Ramos (cell line): ENCODE measurements around the gene TUG1.

Source experiments
- in situ Hi-C: fragments of 300-500 bp; cut with MboI; formaldehyde crosslinking; loops from one replicate; pipeline ENCODE4 v1.14.3; 2022; ENCODE audit warnings: low sequenced_read_pairs; ENCODE audit not compliant: unreplicated experiment

TUG1 gene

DNA sequence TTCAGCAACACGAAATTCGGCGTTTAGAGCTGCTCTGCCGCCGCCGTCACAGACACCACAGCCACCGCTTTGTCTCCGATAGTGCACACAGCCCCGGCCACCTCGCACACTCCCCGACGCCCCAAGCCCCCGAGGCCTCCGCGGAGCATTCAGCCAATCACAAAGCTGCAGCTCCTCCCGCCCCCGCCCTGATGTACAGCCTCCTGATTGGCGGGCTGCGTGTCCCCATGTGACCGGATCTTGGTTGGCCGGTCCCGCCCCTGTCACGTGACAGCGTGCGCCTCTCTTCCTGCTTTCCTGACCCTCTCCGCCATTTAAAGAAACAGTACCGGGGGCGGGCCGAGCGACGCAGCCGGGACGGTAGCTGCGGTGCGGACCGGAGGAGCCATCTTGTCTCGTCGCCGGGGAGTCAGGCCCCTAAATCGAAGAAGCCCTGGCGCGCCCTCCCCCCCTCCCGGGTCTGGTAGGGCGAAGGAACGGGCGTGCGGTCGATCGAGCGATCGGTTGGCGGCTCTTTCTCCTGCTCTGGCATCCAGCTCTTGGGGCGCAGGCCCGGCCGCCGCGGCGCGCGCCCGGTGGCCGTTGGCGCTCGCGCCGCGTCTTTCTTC is at the start of gene TUG1:
Gene TUG1, plus strand, starts transcription at position 342 of the 608 bp plus-strand sequence.
- in situ Hi-C loops: no loop called here

DNA sequence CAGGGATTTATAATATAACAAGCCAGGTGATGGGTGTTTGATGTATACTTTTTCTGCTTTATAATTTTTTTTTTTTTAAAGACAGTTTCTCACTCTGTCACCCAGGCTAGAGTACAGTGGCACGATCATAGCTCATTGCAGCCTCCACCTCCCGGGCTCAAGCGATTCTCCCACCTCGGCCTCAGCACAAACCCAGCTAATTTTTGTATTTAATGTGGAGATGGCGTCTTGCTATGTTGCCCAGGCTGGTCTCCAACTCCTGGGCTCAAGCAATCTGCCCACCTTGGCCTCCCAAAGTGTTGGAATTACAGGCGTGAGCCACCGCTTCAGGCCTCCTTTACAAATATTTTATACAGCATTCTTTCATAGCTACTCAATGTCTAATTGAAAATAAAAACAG is 49.1 kb upstream of the TUG1 start:
- in situ Hi-C loops: no loop called here

DNA sequence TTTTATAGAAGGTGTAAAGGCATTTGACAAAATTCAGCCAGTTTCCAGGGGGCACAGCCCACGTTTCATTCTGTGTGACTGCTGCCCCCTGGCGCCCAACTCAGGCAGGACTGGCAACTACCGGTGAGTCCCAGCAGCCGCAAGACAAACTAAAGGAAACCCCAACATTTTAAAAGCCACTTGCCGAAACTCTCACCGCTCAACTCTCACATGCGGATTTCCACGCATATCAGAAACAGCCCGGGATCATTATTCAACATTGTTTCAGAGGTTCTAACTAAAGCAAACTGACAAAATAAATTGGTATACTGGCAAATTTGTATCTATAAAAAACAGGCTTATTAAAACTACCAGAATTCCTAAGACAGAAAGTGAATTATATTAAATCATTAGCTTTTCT is 48.7 kb upstream of the TUG1 start:
- in situ Hi-C loops: no loop called here

DNA sequence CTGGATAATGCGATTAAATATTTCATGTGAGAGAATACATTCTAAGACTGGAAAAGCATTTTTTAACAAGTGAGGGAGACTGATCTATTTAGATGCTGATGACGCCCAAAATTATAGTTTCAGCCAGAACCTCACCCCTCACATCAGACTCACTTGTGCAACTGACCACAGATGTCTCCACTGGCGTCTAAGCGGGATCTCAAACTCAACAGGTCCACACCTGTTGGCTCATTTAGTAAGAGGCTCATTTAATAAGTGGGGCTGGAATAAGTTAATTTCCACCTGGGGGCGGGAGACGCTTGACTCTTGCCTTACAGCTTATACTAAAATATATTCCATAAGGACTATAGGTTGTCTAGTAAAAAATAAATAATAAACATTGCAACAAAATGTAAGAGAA is 48.0 kb upstream of the TUG1 start:
- in situ Hi-C loops: no loop called here

DNA sequence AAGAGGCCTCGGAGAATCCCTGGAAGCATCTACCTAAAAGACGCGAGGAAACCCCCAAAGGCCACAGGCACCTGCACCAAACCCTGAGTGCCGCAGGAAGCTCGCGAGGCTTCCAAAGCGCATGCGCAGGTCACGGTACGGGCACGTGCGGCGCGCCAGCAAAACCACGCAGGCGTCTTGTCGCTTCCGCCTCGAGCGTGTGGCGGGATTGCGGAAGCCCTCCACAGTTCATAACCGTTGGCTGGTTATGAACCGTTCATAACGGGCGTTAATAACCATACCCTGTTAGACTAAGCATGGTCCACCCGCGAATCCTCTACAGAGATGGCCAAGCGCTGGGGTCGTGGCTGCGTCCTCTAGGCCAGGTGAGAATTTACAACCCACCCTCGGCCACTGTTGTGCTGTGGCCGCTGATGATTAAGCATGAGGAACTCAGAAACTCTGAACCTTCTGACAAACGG is 46.9 kb upstream of the TUG1 start:
- in situ Hi-C loops: no loop called here

DNA sequence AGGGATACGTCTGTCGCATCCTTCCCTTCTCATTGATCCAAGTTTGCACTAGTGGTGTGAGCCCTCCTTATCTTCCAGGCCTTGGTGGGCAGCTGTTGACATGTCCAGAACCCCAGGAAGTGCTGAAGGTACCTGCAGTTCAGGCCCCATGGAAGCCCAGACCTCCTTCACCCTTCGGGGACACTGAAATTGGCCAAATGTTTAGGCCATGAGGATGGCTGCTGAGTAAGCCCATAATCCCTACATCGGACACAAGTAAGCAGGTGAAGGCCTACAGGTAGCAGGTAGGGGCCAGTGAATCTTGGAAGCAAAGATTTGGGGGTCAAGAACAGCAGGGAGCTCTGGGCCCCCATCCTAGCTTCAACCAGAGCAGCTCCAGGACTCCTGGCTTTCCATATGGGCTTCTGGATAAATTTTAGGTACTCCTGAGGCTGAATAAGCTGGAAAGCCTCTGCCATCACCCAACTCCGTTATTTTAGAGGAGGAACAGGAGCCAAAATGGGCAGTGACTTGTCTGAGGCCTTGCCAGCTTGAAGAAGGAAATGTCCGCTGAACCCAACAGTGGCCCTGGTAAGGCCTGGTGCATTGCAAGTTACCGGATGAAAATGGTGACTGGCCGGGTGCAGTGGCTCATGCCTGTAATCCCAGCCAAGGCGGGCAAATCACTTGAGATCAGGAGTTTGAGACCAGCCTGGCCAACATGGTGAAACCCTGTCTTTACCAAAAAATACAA is 45.7 kb upstream of the TUG1 start:
- in situ Hi-C loops: no loop called here

DNA sequence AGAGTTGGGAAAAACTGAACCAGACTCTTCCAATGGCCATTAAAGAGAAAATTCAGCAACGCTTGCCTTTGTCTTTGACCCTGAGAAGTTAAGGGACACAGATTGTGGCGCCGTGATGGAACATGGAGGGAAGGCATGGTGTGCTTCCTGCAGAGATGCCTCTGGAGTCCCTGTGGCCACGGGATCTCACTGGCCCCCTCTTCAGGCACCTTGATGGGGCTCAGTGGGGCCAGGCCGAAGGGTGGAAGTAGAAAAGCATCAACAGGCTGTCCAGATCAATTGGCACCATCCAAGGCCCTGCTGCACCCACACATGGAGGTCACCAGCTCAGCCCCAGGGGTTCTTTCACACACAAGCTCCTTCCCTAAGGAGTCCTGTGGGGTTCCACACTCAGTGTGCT is 43.4 kb upstream of the TUG1 start:
- in situ Hi-C loops: no loop called here

DNA sequence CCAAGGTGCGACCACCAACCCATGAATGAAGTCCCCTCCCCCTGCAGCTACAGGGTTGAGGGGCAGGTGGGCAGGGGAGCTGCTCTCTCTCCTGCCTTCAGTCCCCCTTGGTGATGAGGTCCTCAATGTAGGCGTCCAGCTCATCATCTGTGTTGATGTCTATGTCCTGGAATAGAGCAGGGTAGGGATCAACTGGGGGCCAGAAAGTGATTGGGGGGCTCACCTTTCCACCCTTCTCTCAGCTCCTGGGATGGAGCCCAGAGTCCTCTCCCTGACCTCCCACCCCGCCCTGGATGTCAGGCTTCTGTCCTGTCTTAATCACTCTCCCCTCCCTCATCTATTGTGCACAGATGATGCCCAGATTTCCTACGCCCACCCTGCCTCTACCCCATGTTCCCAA is 42.4 kb upstream of the TUG1 start:
- in situ Hi-C loops: no loop called here

DNA sequence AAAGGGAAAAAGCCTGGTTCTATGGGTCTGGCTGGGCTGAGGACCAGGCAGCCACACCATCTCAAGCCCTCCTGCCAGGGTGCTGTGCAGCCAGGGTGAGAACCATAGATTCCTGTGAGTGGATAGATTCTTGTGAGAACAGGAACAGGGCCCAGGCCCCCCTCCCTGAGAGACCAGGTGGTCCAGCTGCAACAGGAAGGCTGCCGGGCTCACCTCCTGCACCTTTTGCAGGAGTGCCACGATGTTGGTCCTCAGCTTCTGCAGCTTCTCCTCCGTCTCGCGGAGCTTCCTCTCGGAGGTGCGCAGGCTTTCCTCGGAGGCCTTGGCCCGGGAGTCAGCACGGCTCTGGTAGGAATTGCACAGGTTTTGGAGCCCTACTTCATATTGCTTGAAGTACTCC is 41.3 kb upstream of the TUG1 start:
- in situ Hi-C loops: no loop called here

DNA sequence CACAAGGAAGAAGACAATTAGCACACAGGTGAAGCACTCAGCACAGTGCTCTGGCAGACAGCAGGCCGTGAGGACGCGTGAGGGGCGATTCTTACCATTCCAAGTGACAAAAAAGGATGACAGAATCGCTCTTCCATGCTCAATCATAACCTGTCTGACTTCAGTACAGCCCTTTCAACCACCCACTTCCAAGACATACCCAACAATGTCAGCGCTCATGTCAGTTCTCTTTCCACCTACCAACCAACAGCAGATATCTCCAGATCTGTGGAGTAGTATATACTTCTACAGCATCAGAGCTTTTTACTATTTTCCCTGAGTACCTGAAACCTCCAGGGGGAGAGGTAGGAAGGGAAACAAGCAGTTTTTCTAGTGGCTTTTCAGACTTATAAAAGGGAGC is 40.7 kb upstream of the TUG1 start:
- in situ Hi-C loops: no loop called here

DNA sequence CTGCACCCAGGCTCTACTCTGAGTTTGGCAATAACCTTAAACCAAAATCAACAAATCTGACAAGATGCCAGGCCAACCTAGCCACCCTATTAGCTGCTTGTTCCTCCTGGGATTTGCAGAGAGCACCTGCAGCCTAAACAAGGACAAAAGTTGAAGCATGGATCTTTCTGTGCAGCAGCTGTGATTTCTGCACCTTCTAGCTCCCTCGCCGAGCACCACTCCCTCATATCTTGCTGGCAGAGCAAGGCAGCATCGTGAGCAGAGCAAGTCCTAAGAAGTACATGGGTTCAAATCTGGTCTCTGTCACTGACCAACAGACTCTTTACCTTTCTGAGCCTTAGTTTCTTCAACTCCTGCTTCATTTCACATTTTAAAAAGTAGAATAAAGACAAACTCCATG is 38.8 kb upstream of the TUG1 start:
- in situ Hi-C loops: no loop called here

DNA sequence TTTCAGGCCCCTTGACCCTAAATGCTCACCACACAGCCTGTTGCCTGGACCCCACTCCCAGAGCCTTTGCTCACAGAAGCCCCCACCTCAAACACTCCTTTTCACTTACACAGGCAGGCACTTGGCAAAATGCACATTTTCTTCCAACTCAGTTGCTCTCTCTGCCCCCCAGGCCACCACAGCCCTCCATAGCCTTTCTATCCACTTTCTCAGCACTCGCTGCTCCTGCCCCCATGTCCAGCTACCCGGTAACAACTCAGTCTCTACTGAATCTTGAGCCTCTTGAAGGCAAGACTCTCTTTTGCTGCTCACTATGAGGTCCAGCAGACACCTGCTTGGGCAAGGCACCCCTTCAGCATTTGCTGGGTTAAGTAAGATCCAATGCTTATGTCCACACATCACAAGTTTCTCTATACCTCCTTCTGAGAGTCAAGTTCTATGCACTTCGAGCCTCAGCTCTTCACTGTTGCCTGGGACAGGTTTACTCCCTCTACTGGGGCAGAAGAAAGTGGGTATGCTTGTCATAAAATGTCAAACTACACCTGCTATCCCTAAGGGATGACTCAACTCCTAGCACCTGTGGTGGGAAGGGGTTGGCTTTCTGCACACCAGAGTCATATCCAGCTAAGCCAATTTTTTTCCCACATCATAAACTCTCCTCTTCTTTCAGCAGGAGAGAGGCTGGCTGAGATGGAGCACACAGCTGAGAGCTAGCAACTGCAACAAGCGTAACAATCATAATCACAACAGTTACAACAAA is 37.3 kb upstream of the TUG1 start:
- in situ Hi-C loops: no loop called here

DNA sequence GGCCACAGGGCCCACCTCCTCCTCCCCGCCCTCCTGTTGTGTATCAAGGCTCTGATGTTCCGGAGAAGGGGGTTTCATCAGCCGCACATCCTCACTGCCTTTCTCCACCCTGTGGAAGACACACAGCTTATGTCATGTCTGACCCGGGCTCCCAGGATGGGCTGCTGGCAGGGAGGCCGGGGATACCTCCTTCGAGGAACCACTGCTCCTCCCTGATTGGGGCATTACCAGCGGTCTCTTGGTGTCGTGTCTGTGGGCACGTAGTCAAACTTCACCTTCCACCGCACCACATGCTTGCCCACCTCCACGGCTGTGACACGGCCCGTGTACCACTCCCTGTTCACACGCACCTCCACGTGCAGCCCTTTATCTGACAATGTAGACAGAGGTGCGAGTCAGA is 36.4 kb upstream of the TUG1 start:
- in situ Hi-C loops: no loop called here

DNA sequence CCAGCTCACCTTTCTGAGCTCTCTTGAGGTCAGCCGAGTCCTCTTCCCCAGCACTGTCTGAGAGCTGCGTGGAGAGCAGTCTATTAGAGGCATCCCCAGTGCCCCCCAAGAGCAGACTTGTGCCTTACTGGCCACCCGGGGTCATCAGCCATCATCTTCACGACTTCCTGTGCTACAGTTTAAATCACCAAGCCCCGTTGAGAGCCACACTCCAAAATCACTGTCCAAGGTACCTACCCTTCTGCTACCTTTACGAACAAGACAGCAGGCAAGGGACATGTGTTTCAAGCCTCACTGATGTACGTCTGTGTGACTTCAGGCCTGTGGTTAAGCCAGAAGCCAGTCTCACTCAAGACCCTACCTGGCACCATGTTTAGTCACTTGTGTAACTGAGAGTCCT is 35.6 kb upstream of the TUG1 start:
- in situ Hi-C loops: no loop called here

DNA sequence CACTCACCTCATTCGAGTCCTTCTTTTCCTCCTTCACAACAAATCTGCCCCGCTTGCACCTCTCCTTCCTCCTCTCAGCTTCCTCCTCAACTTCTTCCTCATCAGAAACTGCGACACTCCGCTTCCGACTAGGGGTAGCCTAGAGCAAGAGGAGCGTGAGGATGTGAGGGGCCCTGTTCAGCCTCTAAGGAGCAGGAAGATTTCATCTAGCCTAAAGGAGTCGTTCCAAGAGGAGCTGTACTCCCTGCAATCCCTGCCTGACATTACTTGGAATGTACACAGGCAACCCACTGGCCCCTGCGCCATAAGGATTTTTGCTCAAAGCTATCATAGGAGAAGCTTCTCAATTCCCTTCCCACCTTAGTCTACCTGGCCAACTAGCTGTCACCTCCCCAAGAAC is 35.0 kb upstream of the TUG1 start:
- in situ Hi-C loops: no loop called here

DNA sequence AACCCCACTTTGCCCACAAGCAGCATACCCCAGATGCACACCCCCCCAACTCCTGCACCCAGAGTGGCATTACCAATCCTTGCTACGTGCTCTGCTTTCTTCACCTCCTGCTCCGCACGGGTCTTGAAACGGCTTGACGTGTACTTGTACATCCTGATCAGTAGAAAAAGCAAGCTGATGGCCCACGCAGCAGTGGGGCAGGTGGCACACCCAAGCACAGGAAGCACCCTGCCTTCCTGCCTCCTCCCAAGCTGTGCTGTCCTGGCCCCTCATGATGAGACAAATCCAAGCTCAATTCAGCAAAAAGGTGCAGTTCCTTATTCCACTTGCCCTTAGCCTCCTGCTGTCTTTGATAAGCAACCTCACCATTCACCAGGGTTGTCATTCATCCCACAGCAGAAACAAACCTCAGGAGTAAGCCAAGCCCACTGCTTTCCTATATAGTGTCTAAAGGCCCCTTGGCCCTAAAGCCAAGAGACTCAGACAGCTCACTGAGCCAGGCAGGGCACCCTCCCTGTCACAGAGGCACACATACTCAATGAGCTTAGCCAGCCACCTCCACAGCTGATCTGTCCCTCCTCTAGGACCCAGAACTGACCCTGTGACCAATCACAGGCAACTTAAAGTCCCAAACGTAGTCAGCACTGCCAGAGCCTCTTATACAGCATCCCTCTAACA is 28.2 kb upstream of the TUG1 start:
- in situ Hi-C loops: no loop called here

DNA sequence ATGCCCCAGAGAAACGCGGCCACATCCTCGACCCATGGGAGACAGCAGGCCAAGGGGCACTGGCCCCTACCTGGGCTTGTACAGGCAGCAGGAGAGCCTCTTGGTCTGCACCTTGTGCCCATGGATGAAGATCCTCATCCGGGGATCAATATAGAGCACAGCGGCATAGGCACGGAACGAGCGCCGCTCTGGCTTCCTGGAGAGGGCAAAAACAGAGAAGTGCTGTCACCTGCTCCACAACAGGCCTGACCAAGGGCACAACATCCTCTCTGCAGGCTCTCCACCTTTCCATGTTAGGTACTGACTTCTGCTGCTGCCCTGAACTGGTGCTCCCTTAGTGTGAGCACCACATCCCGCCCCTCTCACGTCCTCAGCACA is 27.7 kb upstream of the TUG1 start:
- in situ Hi-C loops: no loop called here

DNA sequence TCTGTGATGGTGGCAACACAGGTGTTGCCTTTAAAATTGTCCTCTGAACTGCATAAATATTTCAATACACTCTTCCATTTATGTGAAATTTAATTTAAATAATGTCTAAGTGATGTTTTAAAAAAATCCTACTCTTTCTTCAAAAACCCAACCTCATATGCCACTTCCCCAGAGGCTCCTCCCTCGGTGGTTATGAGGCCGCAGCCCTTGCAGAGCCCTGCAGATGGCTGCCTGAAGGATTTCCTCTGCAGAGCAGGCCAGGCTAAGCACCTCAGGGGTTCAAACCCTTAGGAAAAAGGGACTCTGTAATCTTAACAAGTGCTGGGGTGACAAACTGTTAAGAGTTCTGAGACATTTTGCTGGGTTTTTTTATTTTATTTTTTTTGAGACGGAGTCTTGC is 25.7 kb upstream of the TUG1 start:
- in situ Hi-C loops: no loop called here

DNA sequence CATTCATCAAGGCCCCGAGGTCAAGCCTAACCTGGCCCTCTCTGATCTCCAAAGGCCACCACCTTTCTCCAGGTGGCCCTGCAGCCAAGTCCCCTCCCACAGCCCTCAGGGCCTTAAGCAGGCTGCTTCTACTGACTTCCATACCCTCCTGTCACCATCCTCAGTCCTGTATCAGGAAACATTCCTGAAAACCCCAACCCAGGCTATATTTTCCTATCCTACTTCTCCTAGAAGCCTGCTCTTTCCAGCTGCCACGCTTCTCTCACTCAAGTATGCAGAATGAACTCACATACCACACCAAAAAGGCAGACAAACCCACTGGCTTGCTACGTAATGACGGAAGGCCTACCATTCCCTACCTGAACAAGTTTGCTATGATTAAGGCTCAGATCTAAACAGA is 24.1 kb upstream of the TUG1 start:
- in situ Hi-C loops: no loop called here

DNA sequence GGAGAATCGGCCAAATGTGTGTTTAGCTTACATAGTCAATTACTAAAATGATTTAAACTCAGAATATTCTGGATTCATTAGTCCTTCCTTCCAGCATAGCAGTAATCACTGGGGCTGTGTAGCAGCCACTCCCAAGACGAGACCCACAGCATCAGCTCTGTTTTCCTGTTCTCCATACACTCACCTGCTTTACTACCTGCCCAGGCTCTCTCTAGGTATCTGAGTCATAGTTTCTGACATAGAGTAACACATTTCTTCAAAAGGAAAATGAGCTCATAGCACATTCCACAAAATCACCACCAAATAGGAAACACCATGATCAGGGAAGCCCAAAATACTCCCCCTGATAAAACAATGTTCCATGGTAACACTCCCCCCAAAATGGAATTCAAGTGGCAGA is 23.4 kb upstream of the TUG1 start:
- in situ Hi-C loops: no loop called here

DNA sequence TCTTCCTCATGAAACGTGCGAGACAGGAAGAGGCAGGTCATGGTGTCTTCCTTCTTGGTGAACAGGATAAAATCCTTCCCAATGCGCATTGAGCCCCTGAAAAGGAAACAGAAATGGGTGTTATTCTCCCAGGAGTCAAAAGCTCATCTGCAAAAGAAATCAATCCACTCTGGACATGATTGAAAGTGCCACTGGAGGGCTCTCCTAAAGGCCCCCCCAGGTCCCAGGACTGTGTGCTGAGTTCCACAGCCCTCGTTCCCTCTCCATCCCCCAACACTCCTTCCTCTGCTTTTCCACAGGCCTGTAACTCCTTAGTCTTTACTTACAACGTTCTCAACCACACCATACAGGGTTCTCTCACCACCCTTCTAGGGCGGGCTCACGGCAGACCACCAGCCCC is 22.7 kb upstream of the TUG1 start:
- in situ Hi-C loops: no loop called here
